GM19372 (cell line): ENCODE results near the gene FCGR3A.

ENCODE experiments used
- ATAC-seq: cut with Tn5 transposase; IDR thresholded peaks from one replicate; pipeline ENCODE4 v1.9.1; 2021; ENCODE audit warnings: mild to moderate bottlenecking, low read depth, moderate library complexity; ENCODE audit not compliant: unreplicated experiment

Gene FCGR3A

GRCh38 chr1:161505686-161506085, 43.9 kb downstream of the FCGR3A start:
- no peak for ATAC-seq

- ATAC-seq: no peak
Observed at GRCh38 chr1:161503394-161503748, 46.2 kb downstream of the FCGR3A start.

- no peak for ATAC-seq
Observed at GRCh38 chr1:161502641-161503393, 46.8 kb downstream of the FCGR3A start.

GRCh38 chr1:161502181-161502580, 47.4 kb downstream of the FCGR3A start:
- no peak for ATAC-seq

- no peak for ATAC-seq
Observed at GRCh38 chr1:161501234-161501633, 48.4 kb downstream of the FCGR3A start.

GRCh38 chr1:161499099-161500039, 50.2 kb downstream of the FCGR3A start:
- ATAC-seq: no peak

- no peak for ATAC-seq
Observed at GRCh38 chr1:161498646-161499045, 51.0 kb downstream of the FCGR3A start.

- ATAC-seq: no peak
Observed at GRCh38 chr1:161497961-161498360, 51.7 kb downstream of the FCGR3A start.

- ATAC-seq: no peak
Observed at GRCh38 chr1:161495490-161495889, 54.1 kb downstream of the FCGR3A start.

GRCh38 chr1:161494091-161494735, 55.4 kb downstream of the FCGR3A start:
- no peak for ATAC-seq

GRCh38 chr1:161492827-161493226, 56.8 kb downstream of the FCGR3A start:
- no peak for ATAC-seq
